Measurements from ENCODE around the gene CXCL3.
"Not testable (repeated sequence)": the region's sequence is repeated elsewhere in the genome, so short reads cannot be mapped to it uniquely, and the experiment has no call there.

CXCL3 gene

GRCh38 chr4:74038425-74039314 lies at the start of gene CXCL3:
CXCL3 (minus strand) TSS chr4:74038689; CDS start chr4:74038611, 78 bp downstream.
- DNase-seq = no peak

GRCh38 chr4:74087481-74087880 lies 49.0 kb upstream of the CXCL3 start:
- no peak for DNase-seq

GRCh38 chr4:74085669-74086068 lies 47.2 kb upstream of the CXCL3 start:
- DNase-seq = no peak

GRCh38 chr4:74084984-74085383 lies 46.5 kb upstream of the CXCL3 start:
- DNase-seq = no peak

- no peak for DNase-seq
Measured at GRCh38 chr4:74083546-74083945, 45.1 kb upstream of the CXCL3 start.

GRCh38 chr4:74081035-74081434 lies 42.5 kb upstream of the CXCL3 start:
- DNase-seq = no peak

GRCh38 chr4:74080351-74080750 lies 41.9 kb upstream of the CXCL3 start:
- DNase-seq = not testable (repeated sequence)

GRCh38 chr4:74079024-74079423 lies 40.5 kb upstream of the CXCL3 start:
- DNase-seq = not testable (repeated sequence)

- DNase-seq = no peak
Measured at GRCh38 chr4:74073358-74073757, 34.9 kb upstream of the CXCL3 start.

- no peak for DNase-seq
Measured at GRCh38 chr4:74072739-74073138, 34.2 kb upstream of the CXCL3 start.

GRCh38 chr4:74067586-74067985 lies 29.1 kb upstream of the CXCL3 start:
- no peak for DNase-seq

- no peak for DNase-seq
Measured at GRCh38 chr4:74066232-74066631, 27.7 kb upstream of the CXCL3 start.

- no peak for DNase-seq
Measured at GRCh38 chr4:74065115-74065642, 26.7 kb upstream of the CXCL3 start.

GRCh38 chr4:74063859-74064258 lies 25.4 kb upstream of the CXCL3 start:
- no peak for DNase-seq

GRCh38 chr4:74062953-74063352 lies 24.5 kb upstream of the CXCL3 start:
- DNase-seq = no peak

- DNase-seq = no peak
Measured at GRCh38 chr4:74061430-74061829, 22.9 kb upstream of the CXCL3 start.

GRCh38 chr4:74059161-74059829 lies 20.8 kb upstream of the CXCL3 start:
- no peak for DNase-seq

- DNase-seq = no peak
Measured at GRCh38 chr4:74058048-74058651, 19.7 kb upstream of the CXCL3 start.

- no peak for DNase-seq
Measured at GRCh38 chr4:74057588-74057987, 19.1 kb upstream of the CXCL3 start.

- DNase-seq = no peak
Measured at GRCh38 chr4:74056858-74057562, 18.5 kb upstream of the CXCL3 start.

- no peak for DNase-seq
Measured at GRCh38 chr4:74056114-74056857, 17.8 kb upstream of the CXCL3 start.

- no peak for DNase-seq
Measured at GRCh38 chr4:74055498-74055897, 17.0 kb upstream of the CXCL3 start.

Data from activated gamma-delta T cell treated with Interleukin-2 at 50 U/mL for 16 hours (primary cell).